Stimulated activated CD4-positive, alpha-beta T cell treated with anti-CD3 and anti-CD28 coated beads, Interleukin-4, amount 100 ng/mL, for 1 hour (primary cell): Measurements from ENCODE around the gene NBPF12.
"Not testable (repeated sequence)": the region's sequence is repeated elsewhere in the genome, so short reads cannot be mapped to it uniquely, and the experiment has no call there.

Experiments
- DNase-seq: peaks from one replicate; pipeline ENCODE4 v3.0.0-alpha.2; 2020

NBPF12 gene

DNA sequence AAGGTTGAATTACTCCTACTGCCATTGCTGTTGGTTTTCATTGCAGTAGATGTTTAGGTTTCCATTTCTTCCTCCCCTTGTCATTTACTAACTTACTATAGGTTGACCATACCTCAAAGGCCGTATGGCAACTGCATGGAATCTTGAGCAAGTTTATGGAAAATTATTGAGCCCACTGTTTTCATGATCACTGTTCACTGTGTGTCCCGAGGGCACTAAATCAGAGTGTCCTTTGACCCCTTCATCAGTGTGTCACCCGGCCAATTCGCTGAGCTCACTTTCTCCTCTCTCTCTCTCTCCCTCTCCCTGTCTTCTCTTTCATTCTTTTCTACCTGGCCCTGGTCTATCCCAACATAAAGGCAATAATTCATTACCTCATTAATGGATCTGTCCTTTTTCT, 47.7 kb downstream of the NBPF12 start:
- not testable (repeated sequence) for DNase-seq

DNA sequence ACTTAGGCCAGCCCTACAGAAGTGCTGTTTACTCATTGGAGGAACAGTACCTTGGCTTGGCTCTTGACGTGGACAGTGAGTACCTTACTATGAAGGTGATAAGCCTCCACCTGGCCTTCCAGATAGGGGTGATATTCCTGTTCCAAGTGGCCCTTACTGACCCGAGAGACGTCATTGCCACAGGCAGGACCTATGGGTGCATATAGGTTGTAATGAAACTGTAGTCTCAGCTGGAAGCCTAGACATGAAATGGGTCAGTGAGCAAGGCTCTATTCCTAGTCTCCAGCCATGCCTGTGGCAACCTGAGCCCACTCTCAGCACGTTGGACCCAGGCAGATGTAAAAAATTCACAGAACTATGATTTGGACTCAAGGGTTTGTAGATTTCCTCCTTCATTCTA, 48.3 kb downstream of the NBPF12 start:
- not testable (repeated sequence) for DNase-seq

GRCh38 chr1:146987502-146987901, 49.4 kb downstream of the NBPF12 start:
- DNase-seq = not testable (repeated sequence)

DNA sequence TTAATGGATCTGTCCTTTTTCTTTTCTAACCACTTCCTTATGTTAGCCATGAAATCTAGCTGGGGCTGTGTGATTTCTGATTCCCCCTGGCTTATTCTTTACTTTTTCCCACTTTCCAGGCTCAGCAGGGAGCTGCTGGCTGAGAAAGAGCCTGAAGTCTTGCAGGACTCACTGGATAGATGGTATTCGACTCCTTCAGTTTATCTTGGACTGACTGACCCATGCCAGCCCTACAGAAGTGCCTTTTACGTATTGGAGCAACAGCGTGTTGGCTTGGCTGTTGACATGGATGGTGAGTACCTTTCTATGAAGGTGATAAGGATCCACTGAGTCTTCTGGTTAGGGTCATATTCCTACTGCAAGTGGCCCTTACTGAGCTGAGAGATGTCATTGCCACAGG, 51.3 kb downstream of the NBPF12 start:
- not testable (repeated sequence) for DNase-seq

- DNase-seq = not testable (repeated sequence)
These were observed 70.4 kb downstream of the NBPF12 start for GRCh38 chr1:147008495-147008894.

GRCh38 chr1:147026975-147027374, 88.9 kb downstream of the NBPF12 start:
- not testable (repeated sequence) for DNase-seq

DNA sequence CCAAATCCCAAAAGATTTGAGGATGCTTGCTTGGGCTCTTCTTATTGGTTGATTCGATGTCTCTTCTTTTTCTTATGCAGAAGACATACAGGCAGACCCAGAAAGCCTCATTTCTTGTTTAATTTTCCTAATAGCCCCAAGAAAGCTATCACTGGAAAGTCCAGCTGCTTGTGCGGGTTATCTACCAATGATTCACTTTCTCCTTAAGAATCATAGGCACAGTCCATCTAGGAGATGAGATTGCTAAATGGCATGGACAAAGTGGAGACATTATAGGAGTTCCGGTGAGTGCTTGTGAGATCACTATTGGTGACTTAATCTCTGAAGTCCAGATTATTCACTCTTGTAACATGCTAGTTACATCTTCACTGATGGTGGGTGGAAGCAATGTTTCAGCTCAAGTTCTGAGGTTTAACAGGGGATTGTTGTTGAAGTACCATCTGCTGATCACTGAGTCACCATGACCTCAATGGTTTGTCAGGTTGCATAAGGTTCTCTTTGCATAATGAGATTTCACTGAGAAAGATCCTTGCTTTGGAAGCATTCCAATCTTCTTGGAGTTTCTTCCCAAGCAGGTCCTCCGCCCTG, 92.0 kb downstream of the NBPF12 start:
- DNase-seq = not testable (repeated sequence)

GRCh38 chr1:147039916-147040315, 101.8 kb downstream of the NBPF12 start:
- no peak for DNase-seq

- not testable (repeated sequence) for DNase-seq
These were observed 104.8 kb downstream of the NBPF12 start for GRCh38 chr1:147042891-147043290.

GRCh38 chr1:147044511-147044910, 106.4 kb downstream of the NBPF12 start:
- DNase-seq = not testable (repeated sequence)
